Stimulated activated CD8-positive, alpha-beta memory T cell treated with anti-CD3 and anti-CD28 coated beads, Interleukin-4, amount 100 ng/mL, for 1 hour (primary cell): Measurements from ENCODE around the gene ANKRD40.

Source experiments
- DNase-seq, 2 donors: peaks; one replicate each; pipeline ENCODE4 v3.0.0-alpha.2; 2020; ENCODE audit warnings: low read depth in 2 of 2, low spot score in 1 of 2

ANKRD40 gene

GRCh38 chr17:50668838-50669581 lies 38.7 kb downstream of the ANKRD40 start:
- no peak for DNase-seq

GRCh38 chr17:50668025-50668837 lies 39.5 kb downstream of the ANKRD40 start:
- no peak for DNase-seq

- no peak for DNase-seq
Observed at GRCh38 chr17:50667259-50668024, 40.3 kb downstream of the ANKRD40 start.

- no peak for DNase-seq
Observed at GRCh38 chr17:50666316-50666715, 41.4 kb downstream of the ANKRD40 start.

GRCh38 chr17:50665838-50666237 lies 41.9 kb downstream of the ANKRD40 start:
- DNase-seq = no peak

GRCh38 chr17:50664788-50665458 lies 42.8 kb downstream of the ANKRD40 start:
- DNase-seq = no peak

- DNase-seq = no peak
Observed at GRCh38 chr17:50663812-50664374, 43.8 kb downstream of the ANKRD40 start.

GRCh38 chr17:50662632-50663225 lies 45.0 kb downstream of the ANKRD40 start:
- no peak for DNase-seq

- DNase-seq = no peak
Observed at GRCh38 chr17:50661795-50662391, 45.8 kb downstream of the ANKRD40 start.

- no peak for DNase-seq
Observed at GRCh38 chr17:50661348-50661747, 46.4 kb downstream of the ANKRD40 start.

- no peak for DNase-seq
Observed at GRCh38 chr17:50660887-50661345, 46.8 kb downstream of the ANKRD40 start.

- no peak for DNase-seq
Observed at GRCh38 chr17:50660042-50660886, 47.5 kb downstream of the ANKRD40 start.

GRCh38 chr17:50659179-50659578 lies 48.5 kb downstream of the ANKRD40 start:
- no peak for DNase-seq

GRCh38 chr17:50658616-50659015 lies 49.1 kb downstream of the ANKRD40 start:
- no peak for DNase-seq

GRCh38 chr17:50657627-50658026 lies 50.1 kb downstream of the ANKRD40 start:
- DNase-seq = no peak

- no peak for DNase-seq
Observed at GRCh38 chr17:50657054-50657453, 50.7 kb downstream of the ANKRD40 start.

GRCh38 chr17:50656509-50656908 lies 51.2 kb downstream of the ANKRD40 start:
- DNase-seq = no peak

GRCh38 chr17:50653738-50654137 lies 54.0 kb downstream of the ANKRD40 start:
- no peak for DNase-seq

GRCh38 chr17:50651661-50652060 lies 56.1 kb downstream of the ANKRD40 start:
- DNase-seq = no peak
